COLO668 (cell line): Measurements from ENCODE around the gene CFAP73.
"Not testable (repeated sequence)": the region's sequence is repeated elsewhere in the genome, so short reads cannot be mapped to it uniquely, and the experiment has no call there.

Experiments
- DNase-seq: peaks from one replicate; lab custom pipeline; 2025; ENCODE audit not compliant: unreplicated experiment; lab: John Stamatoyannopoulos, UW

Gene CFAP73

GRCh38 chr12:113149361-113150150, at the start of gene CFAP73:
Gene CFAP73, plus strand, starts transcription at chr12:113149724. Its CDS starts 134 bp downstream, at chr12:113149858.
- peak; percentile 97 for DNase-seq

GRCh38 chr12:113099764-113100163, 49.8 kb upstream of the CFAP73 start:
- DNase-seq, result no peak

GRCh38 chr12:113101751-113102150, 47.8 kb upstream of the CFAP73 start:
- no peak for DNase-seq

- no peak for DNase-seq
Measured at GRCh38 chr12:113102811-113103210, 46.7 kb upstream of the CFAP73 start.

- DNase-seq, result peak; percentile 26
Measured at GRCh38 chr12:113103756-113104450, 45.6 kb upstream of the CFAP73 start.

GRCh38 chr12:113104953-113105510, 44.5 kb upstream of the CFAP73 start:
- no peak for DNase-seq

- no peak for DNase-seq
Measured at GRCh38 chr12:113105606-113106271, 43.8 kb upstream of the CFAP73 start.

- DNase-seq, result no peak
Measured at GRCh38 chr12:113106361-113106760, 43.2 kb upstream of the CFAP73 start.

- no peak for DNase-seq
Measured at GRCh38 chr12:113108308-113108707, 41.2 kb upstream of the CFAP73 start.

GRCh38 chr12:113109360-113109759, 40.2 kb upstream of the CFAP73 start:
- no peak for DNase-seq

- no peak for DNase-seq
Measured at GRCh38 chr12:113109872-113110599, 39.5 kb upstream of the CFAP73 start.

- DNase-seq, result no peak
Measured at GRCh38 chr12:113111247-113111646, 38.3 kb upstream of the CFAP73 start.

GRCh38 chr12:113112043-113112899, 37.3 kb upstream of the CFAP73 start:
- no peak for DNase-seq

- DNase-seq, result no peak
Measured at GRCh38 chr12:113113397-113113796, 36.1 kb upstream of the CFAP73 start.

- no peak for DNase-seq
Measured at GRCh38 chr12:113114447-113115178, 34.9 kb upstream of the CFAP73 start.

- no peak for DNase-seq
Measured at GRCh38 chr12:113115455-113116126, 33.9 kb upstream of the CFAP73 start.

- peak; percentile 66 for DNase-seq
Measured at GRCh38 chr12:113116875-113117274, 32.6 kb upstream of the CFAP73 start.

GRCh38 chr12:113117684-113118083, 31.8 kb upstream of the CFAP73 start:
- DNase-seq, result not testable (repeated sequence)

GRCh38 chr12:113118142-113118541, 31.4 kb upstream of the CFAP73 start:
- no peak for DNase-seq
